ENCODE data around the gene HDGFL2. TPM values are rescaled to one million over a fixed set of nuclear protein-coding genes. Genes with fewer than 3 reads are reported as not detected.

The HDGFL2 gene
- total and polyA plus RNA-seq, 4 donors = 3.4 to 15.7 (median 14.1) TPM

DNA sequence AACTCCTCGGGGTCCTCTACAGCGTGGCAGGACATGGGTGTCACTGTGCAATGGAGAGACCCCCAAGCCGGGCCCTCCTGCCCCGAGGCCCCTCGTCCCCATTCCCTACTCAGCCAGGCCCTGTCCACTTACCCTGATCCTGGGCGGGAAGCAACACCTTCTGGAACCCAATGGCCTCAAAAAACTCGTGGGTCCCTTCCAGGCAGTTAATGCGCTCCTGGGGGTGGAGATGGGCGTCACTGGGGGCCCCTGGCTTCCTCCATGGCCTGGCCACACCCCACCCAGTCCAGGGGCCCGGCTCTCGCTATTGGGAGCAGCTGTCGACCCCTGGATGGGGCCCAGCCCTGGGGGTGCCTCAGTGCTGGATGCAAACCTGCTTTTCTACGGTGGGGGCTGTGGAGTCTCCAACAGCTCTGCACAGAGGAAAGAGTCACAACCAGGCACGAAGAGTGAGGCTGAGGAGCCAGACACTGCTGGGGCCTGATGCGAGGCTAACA is 25.3 kb upstream of the HDGFL2 start:
- Histone ChIP-seq H3K27me3 (ENCODE audit: control insufficient read depth in 4 of 4, insufficient read depth in 4 of 4, low read length in 3 of 4) (no peaks in the 10 kb centered on the region), H3K27ac (ENCODE audit: low read depth in 1 of 2, low read length in 2 of 2) (no peak overlapping the region), H3K9me3 (ENCODE audit: control insufficient read depth in 4 of 4, low read length in 3 of 4) (no peaks in the 10 kb centered on the region), H3K9ac (ENCODE audit: low read depth in 1 of 2, low read length in 2 of 2) (no peak overlapping the region), H3K4me3 (ENCODE audit: low read depth in 1 of 3, low read length in 3 of 3) (no peak overlapping the region), H3K36me3 (ENCODE audit: control insufficient read depth in 4 of 4, insufficient read depth in 3 of 4, low read depth in 1 of 4, low read length in 3 of 4) (peaks cover 16 to 57% (median 23%) of the 10 kb centered on the region in 4 donors), H3K4me1 (ENCODE audit: control insufficient read depth in 4 of 4, insufficient read depth in 4 of 4, low read length in 3 of 4) (peaks cover 0 to 33% (median 16%) of the 10 kb centered on the region in 4 donors)
- TF ChIP-seq TAF1 (conservative IDR thresholded peaks at IDR 0.05) (no peak), JUND (IDR thresholded peaks at IDR 0.05) (no peak), HNF4G (IDR thresholded peaks at IDR 0.05) (no peak), MAX (IDR thresholded peaks at IDR 0.05) (no peak)
- TF ChIP-seq, protein P1, sequence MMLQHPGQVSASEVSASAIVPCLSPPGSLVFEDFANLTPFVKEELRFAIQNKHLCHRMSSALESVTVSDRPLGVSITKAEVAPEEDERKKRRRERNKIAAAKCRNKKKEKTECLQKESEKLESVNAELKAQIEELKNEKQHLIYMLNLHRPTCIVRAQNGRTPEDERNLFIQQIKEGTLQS (IDR thresholded peaks at IDR 0.05) = no peak
- WGBS = 90% methylated on average over 15 of the region's 15 CpGs
- no peak for DNase-seq (ENCODE audit: low spot score)

DNA sequence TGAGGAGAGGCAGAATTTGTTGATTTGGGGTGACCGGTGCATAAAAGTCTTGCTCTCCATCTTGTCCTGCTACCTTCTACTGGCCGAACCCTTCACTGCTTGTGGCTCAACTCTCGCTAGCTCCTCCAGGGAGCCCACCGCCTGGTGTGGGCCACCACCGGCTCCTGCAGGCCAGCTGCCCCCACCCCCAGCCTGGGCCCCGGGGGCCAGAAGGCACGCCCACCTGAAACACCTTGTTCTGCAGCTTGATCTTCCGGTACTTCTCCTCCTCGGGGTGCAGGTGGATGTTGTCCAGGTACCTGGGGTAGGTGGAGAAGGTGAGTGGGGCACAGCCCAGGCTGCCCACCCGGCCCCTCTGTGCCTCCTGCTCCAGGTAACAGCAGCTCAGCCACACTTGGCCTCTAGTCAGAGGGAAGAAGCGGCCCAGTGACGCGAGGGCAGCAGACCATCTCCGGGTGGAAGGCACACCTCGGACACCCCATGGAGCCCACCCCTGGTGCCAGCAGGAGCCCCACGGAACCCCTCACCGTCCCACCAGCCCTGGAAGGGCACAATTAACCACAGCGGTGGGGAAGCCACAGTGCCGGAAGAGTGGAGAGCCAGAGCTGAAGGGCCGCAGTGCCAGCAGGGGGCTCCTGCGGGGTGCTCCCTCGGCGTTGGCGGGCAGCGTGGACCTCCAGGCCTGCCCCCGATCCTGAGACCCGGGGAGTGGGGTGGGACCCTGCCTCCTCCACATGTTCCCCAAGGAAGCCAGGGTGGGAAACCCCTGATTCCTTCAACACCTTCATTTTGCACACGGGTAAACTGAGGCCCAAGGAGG is 24.6 kb upstream of the HDGFL2 start:
- 95% methylated on average over 28 of the region's 28 CpGs for WGBS
- Histone ChIP-seq H3K9ac (ENCODE audit: low read depth in 1 of 2, low read length in 2 of 2) (no peak overlapping the region), H3K36me3 (ENCODE audit: control insufficient read depth in 4 of 4, insufficient read depth in 3 of 4, low read depth in 1 of 4, low read length in 3 of 4) (peaks cover 16 to 63% (median 27%) of the 10 kb centered on the region in 4 donors), H3K4me3 (ENCODE audit: low read depth in 1 of 3, low read length in 3 of 3) (no peak overlapping the region), H3K4me1 (ENCODE audit: control insufficient read depth in 4 of 4, insufficient read depth in 4 of 4, low read length in 3 of 4) (peaks cover 0 to 33% (median 16%) of the 10 kb centered on the region in 4 donors), H3K27me3 (ENCODE audit: control insufficient read depth in 4 of 4, insufficient read depth in 4 of 4, low read length in 3 of 4) (no peaks in the 10 kb centered on the region), H3K9me3 (ENCODE audit: control insufficient read depth in 4 of 4, low read length in 3 of 4) (no peaks in the 10 kb centered on the region), H3K27ac (ENCODE audit: low read depth in 1 of 2, low read length in 2 of 2) (no peak overlapping the region)
- DNase-seq (ENCODE audit: low spot score) = no peak
- TF ChIP-seq, protein P2, sequence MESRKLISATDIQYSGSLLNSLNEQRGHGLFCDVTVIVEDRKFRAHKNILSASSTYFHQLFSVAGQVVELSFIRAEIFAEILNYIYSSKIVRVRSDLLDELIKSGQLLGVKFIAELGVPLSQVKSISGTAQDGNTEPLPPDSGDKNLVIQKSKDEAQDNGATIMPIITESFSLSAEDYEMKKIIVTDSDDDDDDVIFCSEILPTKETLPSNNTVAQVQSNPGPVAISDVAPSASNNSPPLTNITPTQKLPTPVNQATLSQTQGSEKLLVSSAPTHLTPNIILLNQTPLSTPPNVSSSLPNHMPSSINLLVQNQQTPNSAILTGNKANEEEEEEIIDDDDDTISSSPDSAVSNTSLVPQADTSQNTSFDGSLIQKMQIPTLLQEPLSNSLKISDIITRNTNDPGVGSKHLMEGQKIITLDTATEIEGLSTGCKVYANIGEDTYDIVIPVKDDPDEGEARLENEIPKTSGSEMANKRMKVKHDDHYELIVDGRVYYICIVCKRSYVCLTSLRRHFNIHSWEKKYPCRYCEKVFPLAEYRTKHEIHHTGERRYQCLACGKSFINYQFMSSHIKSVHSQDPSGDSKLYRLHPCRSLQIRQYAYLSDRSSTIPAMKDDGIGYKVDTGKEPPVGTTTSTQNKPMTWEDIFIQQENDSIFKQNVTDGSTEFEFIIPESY (IDR thresholded peaks at IDR 0.05) = no peak
- no peak for TF ChIP-seq MAX (IDR thresholded peaks at IDR 0.05)

GRCh38 chr19:4448147-4448985 is 23.7 kb upstream of the HDGFL2 start:
- Histone ChIP-seq H3K4me3 (ENCODE audit: low read depth in 1 of 3, low read length in 3 of 3) (no peak overlapping the region), H3K27ac (ENCODE audit: low read depth in 1 of 2, low read length in 2 of 2) (peak overlapping the region in 1 of 2 donors; percentile 21), H3K36me3 (ENCODE audit: control insufficient read depth in 4 of 4, insufficient read depth in 3 of 4, low read depth in 1 of 4, low read length in 3 of 4) (peaks cover 16 to 71% (median 35%) of the 10 kb centered on the region in 4 donors), H3K9ac (ENCODE audit: low read depth in 1 of 2, low read length in 2 of 2) (no peak overlapping the region), H3K27me3 (ENCODE audit: control insufficient read depth in 4 of 4, insufficient read depth in 4 of 4, low read length in 3 of 4) (no peaks in the 10 kb centered on the region), H3K4me1 (ENCODE audit: control insufficient read depth in 4 of 4, insufficient read depth in 4 of 4, low read length in 3 of 4) (peaks cover 0 to 33% (median 16%) of the 10 kb centered on the region in 4 donors), H3K9me3 (ENCODE audit: control insufficient read depth in 4 of 4, low read length in 3 of 4) (no peaks in the 10 kb centered on the region)
- TF ChIP-seq HNF4A (conservative IDR thresholded peaks at IDR 0.05) (peak in 1 of 2 donors; percentile 44), GABPA (IDR thresholded peaks at IDR 0.05 in 1 of 2, conservative IDR thresholded peaks at IDR 0.05 in 1 of 2) (no peak), YY1 (IDR thresholded peaks at IDR 0.05) (no peak), RXRA (IDR thresholded peaks at IDR 0.05) (peak in 1 of 2 donors; percentile 41), FOXA2 (IDR thresholded peaks at IDR 0.05) (no peak), HNF4G (IDR thresholded peaks at IDR 0.05) (no peak), EGR1 (IDR thresholded peaks at IDR 0.05; ENCODE audit: low read depth in 2 of 2) (no peak), SP1 (IDR thresholded peaks at IDR 0.05) (peak; percentile 5), FOXA1 (IDR thresholded peaks at IDR 0.05) (no peak), NR2F2 (IDR thresholded peaks at IDR 0.05) (no peak), RAD21 (IDR thresholded peaks at IDR 0.05) (no peak)
- TF ChIP-seq, protein P2 (IDR thresholded peaks at IDR 0.05) = no peak
- TF ChIP-seq, protein P1 (IDR thresholded peaks at IDR 0.05) = no peak
- DNase-seq (ENCODE audit: low spot score) = no peak
- WGBS = 78% methylated on average over 30 of the region's 30 CpGs

Measured in liver (tissue), 9 donors.